ENCODE data around the gene HERPUD1.
"Not testable (repeated sequence)": the region's sequence is repeated elsewhere in the genome, so short reads cannot be mapped to it uniquely, and the experiment has no call there.

HERPUD1 gene

DNA sequence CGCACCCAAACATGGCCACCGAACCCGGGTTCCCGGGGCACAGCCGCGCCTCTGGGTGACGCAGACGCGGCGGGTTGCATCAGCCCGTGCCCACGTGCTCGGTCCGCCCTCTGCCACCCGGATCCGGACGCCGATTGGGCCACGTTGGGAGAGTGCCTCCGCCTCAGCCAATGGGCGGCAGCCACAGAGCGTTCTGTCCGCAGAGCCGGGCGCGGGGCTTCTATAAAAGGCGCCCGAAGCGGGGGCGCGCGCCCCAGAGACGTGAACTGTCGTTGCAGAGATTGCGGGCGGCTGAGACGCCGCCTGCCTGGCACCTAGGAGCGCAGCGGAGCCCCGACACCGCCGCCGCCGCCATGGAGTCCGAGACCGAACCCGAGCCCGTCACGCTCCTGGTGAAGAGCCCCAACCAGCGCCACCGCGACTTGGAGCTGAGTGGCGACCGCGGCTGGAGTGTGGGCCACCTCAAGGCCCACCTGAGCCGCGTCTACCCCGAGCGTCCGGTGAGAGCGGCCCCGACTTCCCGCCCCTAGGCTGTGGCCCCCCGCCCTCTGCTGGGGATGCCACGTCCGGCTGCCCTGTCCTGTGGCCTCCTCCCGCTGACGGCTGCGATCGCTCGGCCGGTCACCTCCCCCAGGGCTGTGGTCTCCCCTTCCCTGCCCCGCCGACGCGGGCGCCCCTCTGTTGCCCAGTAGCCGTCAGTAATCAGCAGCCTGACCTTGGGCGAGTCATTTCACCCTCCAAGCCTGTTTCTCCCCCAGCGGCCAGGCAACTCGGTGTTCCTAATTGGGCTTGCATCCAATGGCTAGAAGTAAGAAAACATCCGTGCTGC lies at the start of gene HERPUD1:
HERPUD1 (plus strand) TSS at position 251 of the 829 bp plus-strand sequence; CDS start at position 354, 103 bp downstream.
- DNase-seq = peak; percentile 99

GRCh38 chr16:56883586-56883985 lies 48.4 kb upstream of the HERPUD1 start:
- DNase-seq = no peak

GRCh38 chr16:56884026-56884582 lies 47.8 kb upstream of the HERPUD1 start:
- no peak for DNase-seq

DNA sequence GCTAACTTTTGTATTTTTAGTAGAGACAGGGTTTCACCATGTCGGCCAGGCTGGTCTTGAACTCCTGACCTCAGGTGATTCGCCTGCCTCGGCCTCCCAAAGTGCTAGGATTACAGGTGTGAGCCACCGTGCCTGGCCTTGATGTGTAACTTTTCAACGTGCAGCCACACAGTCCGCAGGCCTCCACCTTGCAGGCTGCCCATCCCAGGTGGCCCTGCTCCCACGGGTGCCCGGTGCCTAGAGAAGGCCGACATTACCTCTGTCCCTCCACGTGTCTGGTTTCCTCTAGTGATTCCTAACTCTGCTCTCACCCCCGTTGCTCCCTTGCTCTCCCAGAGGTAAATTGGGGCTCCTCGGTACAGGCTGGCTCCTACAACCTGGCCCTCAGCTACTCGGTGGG lies 47.0 kb upstream of the HERPUD1 start:
- not testable (repeated sequence) for DNase-seq

DNA sequence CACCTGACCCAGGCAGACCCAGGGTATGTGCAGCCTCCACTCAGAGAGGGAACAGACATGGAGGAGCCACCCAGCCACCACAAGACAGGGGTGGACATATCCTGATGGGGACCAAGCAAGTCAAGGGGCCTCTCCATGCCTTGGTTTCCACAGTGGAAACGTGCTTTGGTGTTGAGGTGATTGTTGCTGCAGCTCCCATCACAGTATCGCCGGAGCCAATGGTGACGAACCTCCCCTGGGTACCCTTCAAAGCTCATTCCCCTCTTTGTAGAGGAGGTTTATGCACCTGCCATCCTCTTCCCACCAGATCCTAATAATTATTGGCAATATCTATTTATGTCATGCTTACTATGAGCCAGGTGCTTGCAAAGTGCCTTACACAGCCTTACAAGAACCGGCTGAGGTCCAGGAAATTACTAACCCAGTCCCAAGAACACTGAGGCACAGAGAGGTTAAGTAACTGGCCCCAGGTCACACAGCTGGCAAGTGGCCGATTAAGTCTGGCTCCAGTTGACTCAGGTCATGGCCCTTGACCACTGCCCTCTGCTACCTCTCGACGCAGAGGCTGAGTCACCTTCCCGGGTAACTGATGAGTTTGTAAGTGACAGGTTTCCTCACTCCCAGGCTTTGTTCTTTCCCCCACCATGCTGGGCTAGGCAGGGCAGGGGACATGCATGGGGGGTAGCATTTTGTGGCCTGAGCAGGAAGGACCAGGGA lies 46.3 kb upstream of the HERPUD1 start:
- no peak for DNase-seq

DNA sequence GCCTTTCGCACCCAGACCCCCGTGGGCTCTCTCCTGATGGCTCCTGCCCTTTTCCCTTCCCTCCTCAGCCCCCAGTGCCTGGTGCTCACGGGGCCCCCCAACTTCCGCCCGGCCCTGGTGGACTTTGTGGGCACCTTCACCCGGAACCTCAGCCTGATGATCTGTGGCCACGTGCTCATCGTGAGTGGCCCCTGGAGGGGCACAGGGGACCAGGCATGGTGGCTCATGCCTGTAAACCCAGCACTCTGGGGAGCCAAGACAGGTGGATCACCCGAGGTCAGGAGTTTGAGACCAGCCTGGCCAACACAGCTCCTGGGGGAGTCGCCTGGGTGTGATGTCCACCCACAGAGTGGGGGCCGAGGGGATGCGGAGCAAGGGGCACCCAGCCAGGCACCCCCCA lies 45.6 kb upstream of the HERPUD1 start:
- DNase-seq = no peak

DNA sequence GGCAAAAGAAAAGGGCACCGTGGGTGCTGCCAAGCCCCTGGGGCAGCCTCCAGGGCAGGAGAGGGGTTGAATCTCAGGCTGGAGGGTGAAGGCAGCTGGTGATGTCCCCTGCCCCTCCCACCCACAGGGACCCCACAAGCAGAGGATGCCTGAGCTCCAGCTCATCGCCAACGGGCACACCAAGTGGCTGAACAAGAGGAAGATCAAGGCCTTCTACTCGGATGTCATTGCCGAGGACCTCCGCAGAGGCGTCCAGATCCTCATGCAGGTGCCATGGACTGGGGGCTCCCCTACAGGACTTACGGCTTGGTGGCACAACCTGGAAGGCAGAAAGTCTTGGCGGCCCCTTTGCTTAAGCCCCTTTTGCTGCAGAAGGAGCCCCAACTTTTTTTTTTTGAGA lies 45.1 kb upstream of the HERPUD1 start:
- no peak for DNase-seq

DNA sequence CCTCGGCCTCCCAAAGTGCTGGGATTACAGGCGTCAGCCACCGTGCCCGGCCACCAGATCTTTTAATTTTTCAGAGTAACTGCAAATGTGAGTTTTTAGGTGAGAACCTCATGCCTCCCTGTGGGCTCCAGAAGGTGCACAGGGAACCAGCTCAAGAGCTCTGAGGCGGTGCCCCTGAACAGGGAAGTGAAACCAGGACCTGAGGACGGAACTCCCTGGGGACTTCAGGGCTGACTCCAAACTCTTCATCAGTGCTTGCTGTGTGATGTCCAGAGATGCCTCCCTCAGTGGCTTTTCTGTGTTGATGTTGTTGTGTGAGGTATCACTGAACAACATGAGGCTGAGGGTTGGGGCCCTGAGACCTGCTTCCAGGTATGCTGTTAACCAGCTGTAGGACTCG lies 43.1 kb upstream of the HERPUD1 start:
- DNase-seq = no peak

GRCh38 chr16:56889206-56889605 lies 42.7 kb upstream of the HERPUD1 start:
- no peak for DNase-seq

GRCh38 chr16:56891685-56892084 lies 40.3 kb upstream of the HERPUD1 start:
- DNase-seq = no peak

- no peak for DNase-seq
Observed at GRCh38 chr16:56892705-56893104, 39.2 kb upstream of the HERPUD1 start.

DNA sequence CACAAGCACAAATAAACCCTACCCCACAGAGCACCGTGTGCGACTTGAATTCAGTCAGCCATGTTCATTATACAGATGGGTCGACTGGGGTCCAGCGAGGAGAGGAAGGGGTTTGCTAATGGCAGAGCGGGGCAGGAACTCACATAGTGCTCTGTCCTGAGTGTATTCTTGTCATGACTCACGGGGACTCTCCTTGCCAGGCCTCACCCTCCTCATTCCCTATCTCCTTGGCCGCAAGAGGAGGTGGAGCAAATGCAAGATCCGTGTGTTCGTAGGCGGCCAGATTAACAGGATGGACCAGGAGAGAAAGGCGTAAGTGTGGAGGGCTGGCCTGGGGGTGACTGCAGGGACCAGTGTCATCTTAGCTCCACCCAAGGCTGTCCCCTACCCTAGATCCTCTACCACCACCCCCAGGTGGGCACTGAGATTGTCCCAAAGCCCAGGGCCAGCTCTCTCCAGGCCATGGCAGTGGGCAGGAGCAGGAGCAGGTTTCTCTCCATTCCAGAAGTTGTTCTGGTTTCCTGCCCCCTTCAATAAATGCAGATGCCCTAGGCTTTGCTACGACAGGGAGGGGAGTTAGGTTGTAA lies 37.5 kb upstream of the HERPUD1 start:
- DNase-seq = no peak

GRCh38 chr16:56895813-56896212 lies 36.1 kb upstream of the HERPUD1 start:
- no peak for DNase-seq

GRCh38 chr16:56896244-56896643 lies 35.7 kb upstream of the HERPUD1 start:
- DNase-seq = no peak

GRCh38 chr16:56897026-56897799 lies 34.7 kb upstream of the HERPUD1 start:
- DNase-seq = no peak

GRCh38 chr16:56898847-56899246 lies 33.1 kb upstream of the HERPUD1 start:
- DNase-seq = no peak

GRCh38 chr16:56903866-56904265 lies 28.1 kb upstream of the HERPUD1 start:
- no peak for DNase-seq

DNA sequence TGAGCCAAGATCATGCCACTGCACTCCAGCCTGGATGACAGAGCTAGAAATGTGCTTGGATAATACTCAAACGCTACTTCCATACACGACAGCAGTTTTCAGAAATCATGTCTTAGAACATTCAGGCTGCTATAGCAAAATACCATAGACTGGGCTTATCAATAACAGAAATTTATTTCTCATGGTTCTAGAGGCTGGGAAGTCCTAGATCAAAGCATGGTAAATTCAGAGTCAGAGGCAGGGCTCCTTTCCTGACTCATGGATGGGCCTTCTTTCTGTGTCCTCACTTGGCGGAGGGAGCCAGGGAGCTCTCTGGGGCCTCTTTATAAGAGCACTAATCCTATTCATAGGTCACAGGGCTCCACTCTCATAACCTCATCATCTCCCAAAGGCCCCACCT lies 24.5 kb upstream of the HERPUD1 start:
- DNase-seq = no peak

GRCh38 chr16:56909527-56909979 lies 22.4 kb upstream of the HERPUD1 start:
- DNase-seq = no peak

DNA sequence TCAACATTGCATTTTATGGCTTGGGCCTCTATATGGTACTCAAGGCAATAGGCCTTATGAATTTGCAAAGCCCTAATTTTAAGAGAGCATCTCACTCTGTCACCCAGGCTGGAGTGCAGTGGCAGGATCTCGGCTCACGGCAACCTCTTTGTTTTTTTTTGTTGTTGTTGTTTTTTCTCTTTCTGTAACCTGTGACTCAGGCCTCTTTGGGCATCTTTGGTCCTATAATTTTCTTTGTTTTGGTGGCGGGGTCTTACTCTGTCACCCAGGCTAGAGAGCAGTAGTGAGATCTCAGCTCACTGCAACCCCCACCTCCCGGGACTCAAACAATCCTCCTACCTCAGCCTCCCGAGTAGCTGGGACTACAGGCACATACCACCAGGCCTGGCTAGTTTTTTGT lies 21.8 kb upstream of the HERPUD1 start:
- no peak for DNase-seq

GRCh38 chr16:56910654-56911539 lies 21.0 kb upstream of the HERPUD1 start:
- DNase-seq = no peak
